ENCODE results near the gene POLD1. TPM values are rescaled to one million over a fixed set of nuclear protein-coding genes. Genes with fewer than 3 reads are reported as not detected.

The POLD1 gene
- total RNA-seq, 2 donors from 2014 or later = 80.0 to 246 TPM

DNA sequence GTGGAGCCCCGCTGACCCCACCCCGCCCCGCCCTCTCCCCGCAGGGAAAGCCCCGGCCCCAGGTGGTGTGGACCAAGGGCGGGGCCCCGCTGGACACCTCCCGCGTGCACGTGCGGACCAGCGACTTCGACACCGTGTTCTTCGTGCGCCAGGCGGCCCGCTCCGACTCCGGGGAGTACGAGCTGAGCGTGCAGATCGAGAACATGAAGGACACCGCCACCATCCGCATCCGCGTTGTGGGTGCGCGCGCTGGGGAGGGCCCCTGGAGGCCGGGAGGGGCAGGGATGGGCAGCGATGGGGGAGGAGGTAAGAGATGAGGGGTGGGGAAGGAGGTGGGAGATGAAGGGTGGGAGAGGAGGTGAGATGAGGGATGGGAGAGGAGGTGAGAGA lies 74.9 kb downstream of the POLD1 start:
- H3K27me3 Mint-ChIP-seq = peaks cover 23 to 24% of the 10 kb centered on the region in 2 donors
- no peaks in the 10 kb centered on the region for H3K36me3 Mint-ChIP-seq
- H3K4me3 Mint-ChIP-seq = no peak overlapping the region
- H3K4me1 Mint-ChIP-seq (ENCODE audit: low read depth in 2 of 2) = peaks cover 3 to 4% of the 10 kb centered on the region in 2 donors
- no peak for DNase-seq (ENCODE audit: low spot score)
- ATAC-seq = no peak
- H3K9me3 Mint-ChIP-seq = no peaks in the 10 kb centered on the region
- no peak overlapping the region for H3K27ac Mint-ChIP-seq

DNA sequence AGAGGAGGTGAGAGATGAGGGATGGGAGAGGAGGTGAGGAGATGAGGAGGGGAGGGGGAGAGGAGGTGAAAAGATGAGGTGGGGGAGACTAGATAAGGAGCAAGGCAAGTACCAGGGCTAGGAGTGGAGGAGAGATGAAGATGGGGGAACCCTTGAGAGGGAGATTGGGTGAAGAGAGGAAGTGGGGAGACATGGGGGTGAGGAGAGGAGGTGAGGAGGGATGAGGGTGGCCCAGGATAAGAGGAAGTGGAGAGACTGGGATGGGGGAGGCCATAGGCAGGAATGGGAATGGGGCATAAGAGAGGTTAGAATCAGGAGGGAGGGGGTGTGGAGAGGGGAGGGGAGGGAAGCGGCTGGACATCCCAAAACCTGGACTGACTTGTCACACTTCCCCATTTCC lies 75.5 kb downstream of the POLD1 start:
- Mint-ChIP-seq H3K36me3 (no peaks in the 10 kb centered on the region), H3K27ac (no peak overlapping the region), H3K27me3 (peaks cover 23 to 24% of the 10 kb centered on the region in 2 donors), H3K4me3 (no peak overlapping the region), H3K9me3 (no peaks in the 10 kb centered on the region), H3K4me1 (ENCODE audit: low read depth in 2 of 2) (peaks cover 3 to 4% of the 10 kb centered on the region in 2 donors)
- ATAC-seq = no peak
- DNase-seq (ENCODE audit: low spot score) = no peak

- Mint-ChIP-seq H3K27ac (no peak overlapping the region), H3K36me3 (no peaks in the 10 kb centered on the region), H3K4me3 (peak overlapping the region; percentile 25), H3K4me1 (ENCODE audit: low read depth in 2 of 2) (peaks cover 3 to 4% of the 10 kb centered on the region in 2 donors), H3K27me3 (peaks cover 19 to 25% of the 10 kb centered on the region in 2 donors), H3K9me3 (no peaks in the 10 kb centered on the region)
- peak in 1 of 2 donors; percentile 55 for ATAC-seq
- DNase-seq (ENCODE audit: low spot score) = no peak
Measured at GRCh38 chr19:50460161-50460765, 76.1 kb downstream of the POLD1 start.

DNA sequence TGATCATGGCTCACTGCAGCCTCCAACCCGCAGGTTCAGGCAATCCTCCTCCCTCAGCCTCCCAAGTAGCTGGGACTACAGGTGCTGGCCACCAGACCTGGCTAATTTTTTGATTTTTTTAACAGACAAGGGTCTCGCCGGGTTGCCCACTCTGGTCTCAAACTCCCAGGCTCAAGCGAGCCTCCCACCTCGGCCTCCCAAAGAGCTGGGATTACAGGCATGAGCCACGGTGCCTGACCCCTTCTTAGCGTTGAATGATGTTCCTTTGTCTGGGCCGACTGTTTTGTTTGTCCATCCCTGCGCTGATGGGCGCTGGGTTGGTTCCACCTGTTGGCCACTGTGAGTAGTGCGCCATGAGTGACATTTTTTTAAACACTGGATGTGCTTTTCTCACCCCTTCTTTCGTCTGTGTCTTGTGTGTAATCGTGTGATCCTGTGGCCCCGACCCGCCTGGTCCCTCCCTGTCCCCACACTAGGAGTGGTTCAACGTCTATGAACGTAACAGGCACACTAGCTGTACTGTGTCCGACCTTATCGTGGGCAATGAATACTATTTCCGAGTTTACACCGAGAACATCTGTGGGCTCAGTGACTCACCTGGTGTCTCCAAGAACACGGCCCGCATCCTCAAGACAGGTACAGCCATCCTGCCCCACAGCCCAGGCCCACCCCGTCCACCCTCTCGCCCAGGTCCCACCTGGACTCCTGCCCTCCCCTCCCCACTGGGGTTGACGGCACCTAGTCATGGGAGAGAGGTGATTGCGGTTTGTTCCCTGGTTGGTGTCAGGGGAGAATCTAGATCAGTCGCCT lies 77.1 kb downstream of the POLD1 start:
- Mint-ChIP-seq H3K36me3 (no peaks in the 10 kb centered on the region), H3K27me3 (peaks cover 9 to 19% of the 10 kb centered on the region in 2 donors), H3K4me1 (ENCODE audit: low read depth in 2 of 2) (peaks cover under 1 to 3% of the 10 kb centered on the region in 2 donors), H3K27ac (no peak overlapping the region), H3K4me3 (no peak overlapping the region), H3K9me3 (no peaks in the 10 kb centered on the region)
- ATAC-seq = peak; percentile 66 to 74
- DNase-seq (ENCODE audit: low spot score) = peak; percentile 75

GRCh38 chr19:50462970-50463369 lies 78.8 kb downstream of the POLD1 start:
- Mint-ChIP-seq H3K9me3 (no peaks in the 10 kb centered on the region), H3K27ac (no peak overlapping the region), H3K4me1 (ENCODE audit: low read depth in 2 of 2) (peaks cover 0 to 3% of the 10 kb centered on the region in 2 donors), H3K4me3 (no peak overlapping the region), H3K36me3 (no peaks in the 10 kb centered on the region), H3K27me3 (peaks cover 0 to 14% of the 10 kb centered on the region in 2 donors)
- ATAC-seq (no peak), DNase-seq (ENCODE audit: low spot score) (no peak)

DNA sequence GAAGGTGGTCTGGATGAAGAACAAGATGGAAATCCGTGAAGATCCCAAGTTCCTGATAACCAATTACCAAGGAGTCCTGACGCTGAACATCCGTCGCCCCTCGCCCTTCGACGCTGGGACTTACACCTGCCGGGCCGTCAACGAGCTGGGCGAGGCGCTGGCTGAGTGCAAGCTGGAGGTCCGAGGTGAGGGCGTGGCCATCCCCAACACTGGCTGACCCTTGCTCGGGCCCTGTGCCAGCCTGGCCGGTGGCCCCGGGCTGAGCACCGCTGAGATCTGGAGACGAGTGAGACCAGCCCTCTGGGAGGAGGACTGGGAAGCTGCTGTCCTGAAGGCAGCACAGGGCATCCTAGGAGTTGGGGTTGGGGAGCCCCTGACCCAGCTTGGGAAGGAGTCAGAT lies 80.2 kb downstream of the POLD1 start:
- no peak for ATAC-seq
- Mint-ChIP-seq H3K36me3 (no peaks in the 10 kb centered on the region), H3K4me1 (ENCODE audit: low read depth in 2 of 2) (peaks cover 0 to 3% of the 10 kb centered on the region in 2 donors), H3K9me3 (no peaks in the 10 kb centered on the region), H3K4me3 (no peak overlapping the region), H3K27me3 (peaks cover 0 to 14% of the 10 kb centered on the region in 2 donors), H3K27ac (no peak overlapping the region)
- no peak for DNase-seq (ENCODE audit: low spot score)

- Mint-ChIP-seq H3K27me3 (peaks cover 0 to 9% of the 10 kb centered on the region in 2 donors), H3K36me3 (no peaks in the 10 kb centered on the region), H3K4me3 (no peak overlapping the region), H3K4me1 (ENCODE audit: low read depth in 2 of 2) (peaks cover 0 to 3% of the 10 kb centered on the region in 2 donors), H3K27ac (no peak overlapping the region), H3K9me3 (no peaks in the 10 kb centered on the region)
- no peak for DNase-seq (ENCODE audit: low spot score)
- ATAC-seq = no peak
Measured at GRCh38 chr19:50465000-50465399, 80.9 kb downstream of the POLD1 start.

DNA sequence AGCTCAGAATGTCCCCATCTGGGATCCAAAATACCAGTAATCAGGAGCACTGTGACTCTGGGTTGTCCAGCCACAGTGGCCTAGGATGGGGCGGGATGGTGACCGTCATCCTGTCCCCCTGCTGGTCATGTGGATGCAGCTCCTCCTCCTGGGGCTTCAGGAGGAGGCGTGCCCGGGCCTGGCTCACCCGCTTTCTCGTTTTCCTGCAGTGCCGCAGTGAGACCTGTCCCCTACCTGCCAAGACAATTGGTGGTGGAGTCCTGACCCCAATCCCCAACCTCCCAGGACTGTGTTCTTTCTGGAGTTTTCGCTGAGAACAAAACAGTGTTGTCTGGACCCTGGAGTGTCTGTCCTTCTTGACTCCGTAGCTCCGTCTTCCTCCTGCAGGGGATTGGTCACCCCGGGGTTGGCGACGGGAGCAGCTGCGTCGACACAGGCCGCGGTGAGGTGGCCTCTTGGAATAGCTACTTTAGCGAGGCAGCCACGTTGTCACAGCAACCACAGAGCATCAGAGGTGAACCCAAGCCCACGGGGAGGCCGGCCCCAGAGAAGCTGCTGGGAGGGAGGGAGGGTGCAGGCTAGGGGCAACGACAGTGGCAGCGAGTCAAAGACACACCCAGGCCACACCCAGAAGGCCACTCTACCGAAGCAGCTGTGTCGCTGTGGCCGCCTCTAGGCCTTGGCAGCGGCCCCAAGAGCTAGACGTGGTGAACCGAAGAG lies 82.0 kb downstream of the POLD1 start:
- Mint-ChIP-seq H3K9me3 (no peaks in the 10 kb centered on the region), H3K27ac (no peak overlapping the region), H3K36me3 (no peaks in the 10 kb centered on the region), H3K4me1 (ENCODE audit: low read depth in 2 of 2) (peaks cover 0 to 3% of the 10 kb centered on the region in 2 donors), H3K27me3 (peaks cover 0 to 7% of the 10 kb centered on the region in 2 donors), H3K4me3 (no peak overlapping the region)
- ATAC-seq (no peak), DNase-seq (ENCODE audit: low spot score) (no peak)

- Mint-ChIP-seq H3K27me3 (peaks cover 0 to 4% of the 10 kb centered on the region in 2 donors), H3K9me3 (no peaks in the 10 kb centered on the region), H3K27ac (no peak overlapping the region), H3K36me3 (no peaks in the 10 kb centered on the region), H3K4me3 (no peak overlapping the region), H3K4me1 (ENCODE audit: low read depth in 2 of 2) (no peaks in the 10 kb centered on the region)
- ATAC-seq (no peak), DNase-seq (ENCODE audit: low spot score) (no peak)
Measured at GRCh38 chr19:50466706-50467039, 82.5 kb downstream of the POLD1 start.

DNA sequence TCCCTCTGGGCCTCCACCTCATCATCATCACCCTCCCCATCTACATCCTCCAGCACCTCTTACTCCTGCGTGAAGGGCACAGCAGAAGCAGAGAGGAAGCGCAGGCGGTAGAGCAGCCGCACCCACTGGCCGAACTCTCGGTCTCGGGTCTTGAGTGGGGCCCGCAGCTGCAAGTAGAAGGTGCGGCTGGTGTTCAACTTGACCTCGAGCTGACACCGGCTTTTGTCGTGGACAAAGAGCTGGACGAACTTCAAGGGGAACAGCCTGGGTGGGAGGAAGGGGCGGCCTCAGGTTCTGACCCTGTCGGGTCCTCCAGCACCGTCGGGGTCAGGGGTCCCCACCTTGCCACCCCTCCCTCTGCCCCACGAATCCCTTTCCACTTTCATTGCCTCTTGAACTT lies 83.4 kb downstream of the POLD1 start:
- H3K27me3 Mint-ChIP-seq = peaks cover 0 to 4% of the 10 kb centered on the region in 2 donors
- ATAC-seq (no peak), DNase-seq (ENCODE audit: low spot score) (no peak)
- H3K9me3 Mint-ChIP-seq = no peaks in the 10 kb centered on the region
- H3K27ac Mint-ChIP-seq = no peak overlapping the region
- H3K36me3 Mint-ChIP-seq = no peaks in the 10 kb centered on the region
- no peak overlapping the region for H3K4me3 Mint-ChIP-seq
- no peaks in the 10 kb centered on the region for H3K4me1 Mint-ChIP-seq (ENCODE audit: low read depth in 2 of 2)

Other genes with a start within 250 kb of the POLD1 start
- gene IZUMO2, start 221.1 kb upstream of the POLD1 start, total RNA-seq = not detected
- gene MYH14, start 180.7 kb upstream of the POLD1 start, total RNA-seq = not detected
- gene KCNC3, start 55.0 kb upstream of the POLD1 start, total RNA-seq = 10 to 100 TPM in 1 of 2 donors, 1 to 10 TPM in 1; 1.9 to 25.8 TPM
- gene NAPSA, start 18.7 kb upstream of the POLD1 start, total RNA-seq = 10 to 100 TPM in 1 of 2 donors, 1 to 10 TPM in 1; 2.4 to 12.4 TPM
- gene NR1H2, start 7.9 kb upstream of the POLD1 start, total RNA-seq = 10 to 100 TPM; 84.5 to 91.9 TPM
- 1 to 10 TPM in 1 of 2 donors, under 1 TPM in 1; 0.38 to 4.2 TPM for gene SPIB, start 34.6 kb downstream of the POLD1 start, total RNA-seq
- gene MYBPC2, start 48.5 kb downstream of the POLD1 start, total RNA-seq = under 1 TPM in 1 of 2 donors, not detected in 1; 0.50 TPM
- gene EMC10, start 92.2 kb downstream of the POLD1 start, total RNA-seq = 100 to 1,000 TPM in 1 of 2 donors, 10 to 100 TPM in 1; 84.1 to 106 TPM
- gene GARIN5A, start 92.5 kb downstream of the POLD1 start, total RNA-seq = 1 to 10 TPM in 1 of 2 donors, not detected in 1; 1.1 TPM
- 10 to 100 TPM; 39.8 to 46.0 TPM for gene JOSD2, start 126.8 kb downstream of the POLD1 start, total RNA-seq
- not detected for gene ASPDH, start 129.6 kb downstream of the POLD1 start, total RNA-seq
- gene LRRC4B, start 184.1 kb downstream of the POLD1 start, total RNA-seq = not detected